ENCODE data around the gene TRIM50. TPM values are rescaled to one million over a fixed set of nuclear protein-coding genes. Genes with fewer than 3 reads are reported as not detected.

The TRIM50 gene
- total and polyA plus RNA-seq, 12 donors = 0.24 to 1.9 (median 0.72) TPM; not detected in 3

- WGBS, 4 donors = 81 to 92% (median 90%) methylated on average over 6 of the region's 6 CpGs
- no peak for DNase-seq
These were observed 25.4 kb upstream of the TRIM50 start for GRCh38 chr7:73353243-73353642.

DNA sequence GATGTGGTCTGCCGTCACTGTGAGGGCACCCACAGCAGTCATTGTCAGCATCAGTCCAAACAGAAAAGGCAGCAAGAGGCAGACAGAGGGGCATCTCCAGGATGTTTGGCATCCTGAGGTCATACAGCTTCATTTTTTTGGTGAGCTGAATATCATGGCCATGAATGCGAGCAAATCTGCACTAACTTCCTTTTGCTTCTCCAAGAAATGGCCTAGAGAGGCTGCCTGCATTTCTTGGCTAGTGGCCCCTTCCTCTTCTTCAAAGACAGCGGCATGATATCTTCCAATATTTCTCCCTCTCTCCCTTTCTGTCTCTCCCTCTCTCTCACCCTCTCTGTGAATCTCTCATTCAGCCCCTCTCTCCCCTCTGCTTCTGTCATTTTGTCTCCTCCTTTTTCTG lies 24.9 kb upstream of the TRIM50 start:
- Histone ChIP-seq H3K27ac (no peak overlapping the region), H3K36me3 (replicated peaks in 1 of 2) (no peaks in the 10 kb centered on the region), H3K27me3 (no peaks in the 10 kb centered on the region), H3K4me1 (replicated peaks in 1 of 2) (peaks cover 2 to 3% of the 10 kb centered on the region in 2 donors), H3K9me3 (replicated peaks in 1 of 3) (no peaks in the 10 kb centered on the region), H3K4me3 (no peak overlapping the region)
- WGBS, 4 donors = 78 to 97% (median 90%) methylated on average over 3 of the region's 3 CpGs
- no peak for TF ChIP-seq POLR2A (IDR thresholded peaks at IDR 0.05)
- TF ChIP-seq CTCF (IDR thresholded peaks at IDR 0.05) = no peak
- intact Hi-C loops (cut with DNase I) = no loop called here
- no peak for DNase-seq

More at GRCh38 chr7:73353243-73353642, 25.4 kb upstream of the TRIM50 start:
- no peaks in the 10 kb centered on the region for H3K36me3 ChIP-seq (replicated peaks in 1 of 2)
- no peaks in the 10 kb centered on the region for H3K27me3 ChIP-seq
- H3K4me3 ChIP-seq = no peak overlapping the region
- no peak overlapping the region for H3K27ac ChIP-seq
- intact Hi-C loops (cut with DNase I) = no loop called here
- peaks cover 6 to 8% of the 10 kb centered on the region in 2 donors for H3K4me1 ChIP-seq (replicated peaks in 1 of 2)
- H3K9me3 ChIP-seq (replicated peaks in 1 of 3) = no peaks in the 10 kb centered on the region
- TF ChIP-seq CTCF (IDR thresholded peaks at IDR 0.05) = no peak
- no peak for TF ChIP-seq POLR2A (IDR thresholded peaks at IDR 0.05)

DNA sequence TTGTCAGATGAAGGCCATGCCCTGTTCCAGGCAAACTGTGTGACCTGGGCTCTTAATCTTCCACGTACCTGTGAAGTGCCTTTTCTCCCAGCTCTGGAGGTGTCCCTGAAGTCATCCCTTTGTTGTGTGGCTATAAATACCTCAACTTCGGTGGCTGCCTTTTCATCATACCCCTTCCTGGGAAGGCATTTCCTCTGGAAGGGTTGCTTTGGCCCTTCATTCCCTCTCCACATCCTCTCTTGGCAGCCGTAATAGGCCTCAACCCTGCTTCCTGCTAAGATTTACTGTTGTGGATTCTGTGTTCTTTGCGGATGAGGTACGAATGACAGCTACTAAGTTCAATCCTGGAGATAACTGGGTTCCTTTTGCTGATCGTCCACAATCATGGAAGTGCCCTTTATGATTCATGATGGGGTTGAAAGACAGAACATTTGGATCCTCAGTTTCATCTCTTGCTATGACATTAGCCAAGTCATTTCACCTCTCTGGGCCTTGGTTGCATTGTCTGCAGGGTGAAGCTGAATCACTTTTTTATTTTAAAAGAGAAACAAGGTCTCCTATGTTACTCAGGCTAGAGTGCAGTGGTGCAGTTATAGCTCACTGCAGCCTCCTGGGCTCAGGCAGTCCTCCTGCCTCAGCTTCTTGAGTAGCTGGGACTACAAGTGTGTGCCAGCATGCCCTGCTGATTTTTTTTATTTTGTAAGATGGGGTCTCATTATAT lies 23.7 kb upstream of the TRIM50 start:
- TF ChIP-seq CTCF (IDR thresholded peaks at IDR 0.05) (no peak), POLR2A (IDR thresholded peaks at IDR 0.05) (no peak)
- no peak for DNase-seq
- WGBS, 4 donors = 58 to 60% (median 59%) methylated on average over 6 of the region's 6 CpGs
- Histone ChIP-seq H3K4me1 (replicated peaks in 1 of 2) (no peaks in the 10 kb centered on the region), H3K36me3 (replicated peaks in 1 of 2) (no peaks in the 10 kb centered on the region), H3K9me3 (replicated peaks in 1 of 3) (no peaks in the 10 kb centered on the region), H3K27me3 (no peaks in the 10 kb centered on the region), H3K4me3 (no peak overlapping the region), H3K27ac (peak overlapping the region in 1 of 5 donors; percentile 22)
- intact Hi-C loops (cut with DNase I) = no loop called here

GRCh38 chr7:73350306-73351068 lies 22.6 kb upstream of the TRIM50 start:
- DNase-seq = no peak
- WGBS, 4 donors = 75 to 90% (median 79%) methylated on average over 11 to 12 of the region's 12 CpGs
- Histone ChIP-seq H3K4me3 (no peak overlapping the region), H3K27me3 (no peaks in the 10 kb centered on the region), H3K9me3 (replicated peaks in 1 of 3) (no peaks in the 10 kb centered on the region), H3K27ac (no peak overlapping the region), H3K4me1 (replicated peaks in 1 of 2) (no peaks in the 10 kb centered on the region), H3K36me3 (replicated peaks in 1 of 2) (no peaks in the 10 kb centered on the region)
- TF ChIP-seq POLR2A (IDR thresholded peaks at IDR 0.05) (no peak), CTCF (IDR thresholded peaks at IDR 0.05) (no peak)
- intact Hi-C loops (cut with DNase I) = no loop called here
